Breast epithelium (tissue), 4 donors: Measurements from ENCODE around the gene LINGO4. TPM values are rescaled to one million over a fixed set of nuclear protein-coding genes. Genes with fewer than 3 reads are reported as not detected.

Experiments used
- DNase-seq, 2 donors: peaks; one replicate each; pipeline ENCODE4 v3.0.0-alpha.2; 2019; ENCODE audit warnings: low spot score in 2 of 2
- H3K27ac ChIP-seq, 2 donors: fragments of 200-600 bp; sonication (generic) in 1 of 2; one replicate each; pipeline ENCODE4 v1.5.1; 2016 to 2019; ENCODE audit warnings: mild to moderate bottlenecking in 1 of 2
- H3K27me3 ChIP-seq, 2 donors: fragments of 200-600 bp; sonication (generic) in 1 of 2; one replicate each; pipeline versions ENCODE4 v1.5.1 to v1.6.0; 2017 to 2019; ENCODE audit warnings: control low read depth in 1 of 2, mild to moderate bottlenecking in 1 of 2
- H3K36me3 ChIP-seq: fragments of 200-600 bp; one replicate; pipeline ENCODE4 v1.5.1; 2019
- H3K4me1 ChIP-seq, 2 donors: fragments of 200-600 bp; sonication (generic); one replicate each; pipeline ENCODE4 v1.5.1; 2016 to 2019; ENCODE audit warnings: control low read depth in 1 of 2
- H3K4me3 ChIP-seq, 3 donors: fragments of 200-600 bp; sonication (generic); 1 replicate in 2 of 3; 2 replicates in 1 of 3; pipeline ENCODE4 v1.5.1; 2016 to 2019; ENCODE audit warnings: mild to moderate bottlenecking in 3 of 3, moderate library complexity in 2 of 3
- H3K9me3 ChIP-seq, 2 donors: fragments of 200-600 bp; sonication (generic) in 1 of 2; one replicate each; pipeline ENCODE4 v1.5.1; 2016 to 2019; ENCODE audit warnings: control low read depth in 1 of 2
- CTCF ChIP-seq, 3 donors: fragments of 450-650 bp; IDR thresholded peaks; one replicate each; pipeline ENCODE4 v1.5.1; 2016 to 2017; ENCODE audit warnings: antibody characterized with exemption in 3 of 3, mild to moderate bottlenecking in 3 of 3, moderate library complexity in 3 of 3
- POLR2A ChIP-seq: fragments of 450-650 bp; IDR thresholded peaks from one replicate; pipeline ENCODE4 v1.6.1; 2016; ENCODE audit warnings: antibody characterized with exemption, mild to moderate bottlenecking, moderate library complexity
- POLR2AphosphoS5 ChIP-seq, 3 donors: sonication (generic); formaldehyde crosslinking; IDR thresholded peaks; one replicate each; pipeline ENCODE4 v1.6.1; 2017; ENCODE audit warnings: antibody characterized with exemption in 3 of 3
- intact Hi-C: fragments of 100-400 bp; cut with DNase I; formaldehyde crosslinking; loops from one replicate; pipeline ENCODE4 v1.15.1; 2023; ENCODE audit warnings: low total_unique reads
- total RNA-seq, 3 donors: library from RNA; depleted of rRNA; stranded (reverse); fragments of >200 nt; gene quantifications; one replicate each; pipeline ENCODE4 v1.1.0, GENCODE V29; 2016

Gene LINGO4
- total RNA-seq, 3 donors from 2014 or later = 0.16 to 0.88 (median 0.33) TPM

GRCh38 chr1:151851886-151852285 is 46.7 kb upstream of the LINGO4 start:
- no peak for DNase-seq
- no peaks in the 10 kb centered on the region for H3K27me3 ChIP-seq
- H3K9me3 ChIP-seq = no peaks in the 10 kb centered on the region
- H3K4me1 ChIP-seq = no peaks in the 10 kb centered on the region
- H3K4me3 ChIP-seq = no peak overlapping the region
- no peak overlapping the region for H3K27ac ChIP-seq
- intact Hi-C loops = no loop called here
- no peaks in the 10 kb centered on the region for H3K36me3 ChIP-seq
- TF ChIP-seq POLR2AphosphoS5 (IDR thresholded peaks at IDR 0.05) = no peak
- no peak for TF ChIP-seq CTCF (IDR thresholded peaks at IDR 0.05)
- TF ChIP-seq POLR2A = no peak

GRCh38 chr1:151849871-151850270 is 44.7 kb upstream of the LINGO4 start:
- no peaks in the 10 kb centered on the region for H3K27me3 ChIP-seq
- H3K9me3 ChIP-seq = no peaks in the 10 kb centered on the region
- H3K27ac ChIP-seq = no peak overlapping the region
- intact Hi-C loops = no loop called here
- no peaks in the 10 kb centered on the region for H3K36me3 ChIP-seq
- TF ChIP-seq CTCF (IDR thresholded peaks at IDR 0.05) (no peak), POLR2AphosphoS5 (IDR thresholded peaks at IDR 0.05) (no peak), POLR2A (no peak)
- no peak overlapping the region for H3K4me3 ChIP-seq
- no peaks in the 10 kb centered on the region for H3K4me1 ChIP-seq
- no peak for DNase-seq

GRCh38 chr1:151849126-151849525 is 43.9 kb upstream of the LINGO4 start:
- Histone ChIP-seq H3K27ac (no peak overlapping the region), H3K4me1 (no peaks in the 10 kb centered on the region), H3K4me3 (no peak overlapping the region), H3K27me3 (no peaks in the 10 kb centered on the region), H3K36me3 (no peaks in the 10 kb centered on the region), H3K9me3 (no peaks in the 10 kb centered on the region)
- DNase-seq = no peak
- intact Hi-C loops = no loop called here
- TF ChIP-seq POLR2AphosphoS5 (IDR thresholded peaks at IDR 0.05) = no peak
- TF ChIP-seq CTCF (IDR thresholded peaks at IDR 0.05) = no peak
- TF ChIP-seq POLR2A = no peak

GRCh38 chr1:151847867-151848596 is 42.8 kb upstream of the LINGO4 start:
- H3K27me3 ChIP-seq = no peaks in the 10 kb centered on the region
- H3K27ac ChIP-seq = no peak overlapping the region
- H3K9me3 ChIP-seq = no peaks in the 10 kb centered on the region
- no peak for DNase-seq
- intact Hi-C loops = no loop called here
- no peaks in the 10 kb centered on the region for H3K4me1 ChIP-seq
- no peak overlapping the region for H3K4me3 ChIP-seq
- TF ChIP-seq POLR2AphosphoS5 (IDR thresholded peaks at IDR 0.05) (no peak), CTCF (IDR thresholded peaks at IDR 0.05) (no peak), POLR2A (no peak)
- H3K36me3 ChIP-seq = no peaks in the 10 kb centered on the region

GRCh38 chr1:151846686-151847237 is 41.5 kb upstream of the LINGO4 start:
- TF ChIP-seq POLR2A (no peak), CTCF (IDR thresholded peaks at IDR 0.05) (no peak), POLR2AphosphoS5 (IDR thresholded peaks at IDR 0.05) (no peak)
- no peak overlapping the region for H3K27ac ChIP-seq
- no peak for DNase-seq

More at GRCh38 chr1:151846686-151847237, 41.5 kb upstream of the LINGO4 start:
- no peaks in the 10 kb centered on the region for H3K36me3 ChIP-seq
- no peak overlapping the region for H3K4me3 ChIP-seq
- no peaks in the 10 kb centered on the region for H3K27me3 ChIP-seq
- intact Hi-C loops = no loop called here
- H3K4me1 ChIP-seq = no peaks in the 10 kb centered on the region
- H3K9me3 ChIP-seq = no peaks in the 10 kb centered on the region
